KG1 (cell line): ENCODE measurements around the gene ATRNL1.

Experiments used
- DNase-seq: peaks from one replicate; lab custom pipeline; 2025; lab: John Stamatoyannopoulos, UW

The ATRNL1 gene

GRCh38 chr10:115992236-115992986 lies 899.2 kb downstream of the ATRNL1 start:
- no peak for DNase-seq

GRCh38 chr10:115996031-115996430 lies 902.9 kb downstream of the ATRNL1 start:
- DNase-seq: no peak

- DNase-seq: no peak
Observed at GRCh38 chr10:115998301-115998700, 905.1 kb downstream of the ATRNL1 start.
